ENCODE measurements around the gene CDHR3.

CDHR3 gene

DNA sequence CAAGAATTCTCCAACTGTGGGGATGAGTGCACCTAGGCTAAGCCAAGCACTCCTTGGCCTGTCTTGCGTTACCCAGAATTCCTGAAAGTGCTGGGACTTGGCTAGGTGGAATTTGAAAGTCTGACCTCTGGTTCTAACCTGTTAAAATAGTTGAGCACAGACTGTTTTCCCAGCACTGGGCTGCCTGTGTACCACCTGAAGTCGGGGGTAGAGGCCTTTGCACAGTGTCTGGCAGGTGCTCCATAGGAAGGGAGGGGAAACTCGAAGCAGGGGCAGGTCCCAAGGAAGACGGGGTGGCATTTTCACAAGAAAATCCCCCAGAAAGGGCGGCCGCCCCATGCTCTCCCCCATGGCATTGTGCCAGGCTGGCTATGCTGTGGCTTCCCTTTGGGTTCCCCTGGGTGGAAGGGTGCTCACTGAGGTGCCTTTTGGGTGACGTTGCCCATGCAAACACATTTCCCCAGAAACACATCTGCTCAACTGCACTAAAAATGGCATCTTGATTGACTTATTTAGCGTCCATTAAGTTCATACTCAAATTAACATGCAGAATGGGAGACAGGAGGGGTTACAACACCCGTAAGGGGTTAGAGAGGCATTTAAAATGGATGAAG, 86.2 kb downstream of the CDHR3 start:
- DNase-seq (ENCODE audit: low spot score), result no peak

DNA sequence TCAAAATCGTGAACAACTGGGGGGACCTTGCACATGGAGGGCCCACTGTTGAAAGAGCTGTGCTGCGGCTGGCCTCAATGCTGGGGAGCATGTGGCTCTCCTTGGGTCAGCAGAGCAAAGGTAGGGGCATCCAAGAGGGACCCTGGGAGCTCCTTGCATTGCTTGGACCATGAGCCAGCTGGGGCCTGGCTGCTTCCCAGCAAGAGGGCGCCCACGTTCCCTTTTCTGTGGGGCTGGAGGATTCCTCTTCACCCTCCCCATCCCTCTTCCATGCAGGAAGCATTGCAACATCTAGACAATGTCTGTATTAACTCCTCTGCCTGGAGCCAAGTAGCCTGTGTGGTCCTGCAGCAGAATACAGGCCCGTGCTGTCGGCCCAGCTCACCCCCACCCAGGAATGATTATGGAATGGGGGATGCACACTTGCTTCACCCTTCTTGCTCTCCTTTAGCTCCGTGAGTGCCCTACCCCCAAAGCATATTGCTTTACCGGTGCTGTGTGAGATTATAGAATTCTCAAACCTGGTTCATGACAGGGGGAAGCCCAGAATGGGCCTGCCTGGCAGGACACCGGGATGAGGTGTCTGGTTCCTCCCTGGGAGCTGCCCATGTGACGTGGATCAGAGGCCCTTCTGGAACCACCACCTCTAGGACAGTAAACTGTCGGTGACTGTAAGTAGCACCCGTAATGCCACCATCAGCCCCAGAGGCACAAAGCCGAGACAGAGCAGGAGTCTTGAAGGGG, 87.1 kb downstream of the CDHR3 start:
- DNase-seq (ENCODE audit: low spot score), result peak; percentile 88

DNA sequence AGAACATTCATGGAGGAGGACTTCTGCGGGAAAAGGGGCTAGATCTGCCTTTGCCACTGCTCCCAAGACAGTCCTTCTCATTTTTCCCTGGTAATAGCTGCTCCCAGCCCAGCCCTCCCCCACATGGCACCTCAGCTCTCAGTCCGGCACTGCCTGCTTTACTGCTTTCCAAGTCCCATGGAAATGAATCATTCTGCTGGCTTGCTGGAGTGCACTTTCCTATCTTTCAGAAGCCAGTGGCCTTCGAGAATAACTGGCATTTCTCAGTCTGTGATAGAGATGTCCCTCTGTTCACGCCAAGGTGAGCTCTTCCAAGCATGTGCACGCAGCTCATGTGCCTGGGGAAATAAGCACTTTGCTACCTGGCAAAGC, 87.7 kb downstream of the CDHR3 start:
- peak; percentile 82 for DNase-seq (ENCODE audit: low spot score)

DNA sequence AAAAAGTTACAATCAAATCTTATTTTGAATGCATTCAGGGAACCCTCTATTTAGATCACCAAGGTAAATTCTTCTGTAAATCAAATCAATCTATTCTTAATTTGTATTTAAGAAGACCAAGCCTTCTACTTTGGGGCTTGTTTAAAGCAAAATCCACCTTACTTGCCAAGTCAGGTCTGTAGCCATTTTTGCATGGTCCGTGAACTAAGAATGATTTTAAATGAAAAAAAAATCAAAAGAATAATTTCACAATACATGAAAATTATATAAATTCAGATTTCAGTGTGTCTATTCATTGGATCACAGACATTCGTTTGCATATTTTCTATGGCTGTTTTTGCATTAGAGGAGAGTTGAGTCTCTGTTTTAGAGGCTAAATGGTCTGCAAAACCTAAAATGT, 89.6 kb downstream of the CDHR3 start:
- no peak for DNase-seq (ENCODE audit: low spot score)

DNA sequence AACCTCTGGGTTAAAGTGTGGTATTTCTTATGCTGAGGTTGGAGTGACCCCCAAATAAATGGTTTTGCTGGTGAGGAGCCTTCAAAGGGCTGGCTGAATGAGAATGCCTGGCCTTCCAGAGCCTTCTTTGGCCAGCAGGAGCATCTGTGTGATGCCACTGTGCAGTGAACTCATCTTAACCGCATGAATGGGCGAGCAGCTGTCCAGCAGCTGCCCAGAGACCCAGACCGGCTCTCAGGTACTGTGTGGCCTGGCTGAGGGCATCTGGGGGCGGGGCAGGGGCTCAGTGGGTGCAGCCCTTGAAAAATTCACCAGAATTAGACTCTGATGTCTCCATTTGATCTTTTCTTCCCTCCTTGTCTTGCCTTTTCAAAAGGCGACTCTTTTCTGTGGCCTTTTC, 90.0 kb downstream of the CDHR3 start:
- DNase-seq (ENCODE audit: low spot score), result no peak

DNA sequence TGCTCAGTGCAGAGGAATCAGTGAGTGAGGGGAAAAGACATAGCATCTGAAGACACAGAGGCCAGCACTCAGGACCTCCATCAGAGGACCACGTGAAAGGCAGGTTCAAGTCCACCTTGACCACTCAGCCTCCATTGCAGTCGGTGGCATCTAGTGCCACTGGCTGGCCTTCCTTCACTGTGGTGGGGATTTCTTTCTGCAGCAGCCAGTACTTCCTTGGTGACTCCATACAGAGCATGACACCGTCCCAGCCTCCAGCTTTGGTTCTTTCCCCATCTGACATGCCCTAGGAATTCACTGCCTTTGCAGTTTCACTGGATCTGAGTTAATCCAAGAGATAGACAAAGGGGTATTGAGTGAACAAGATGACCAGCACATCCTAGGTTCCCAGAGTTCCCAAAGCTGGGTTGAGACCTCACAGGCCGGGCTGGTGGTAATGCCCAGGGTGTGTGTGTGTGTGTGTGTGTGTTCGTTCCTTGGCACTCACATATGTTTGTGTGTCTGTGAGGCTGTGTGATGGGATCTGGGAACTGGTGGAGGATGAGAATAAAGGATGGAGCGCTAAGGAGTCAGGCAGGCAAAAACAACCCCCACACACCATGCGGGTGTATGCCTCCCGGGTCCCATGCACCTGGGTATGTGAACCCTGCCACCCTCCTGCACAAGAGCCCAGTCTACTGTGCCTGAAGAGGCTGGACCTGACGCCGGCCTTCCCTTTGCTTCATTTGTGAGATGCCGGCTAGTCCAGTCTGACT, 91.3 kb downstream of the CDHR3 start:
- DNase-seq (ENCODE audit: low spot score), result no peak

DNA sequence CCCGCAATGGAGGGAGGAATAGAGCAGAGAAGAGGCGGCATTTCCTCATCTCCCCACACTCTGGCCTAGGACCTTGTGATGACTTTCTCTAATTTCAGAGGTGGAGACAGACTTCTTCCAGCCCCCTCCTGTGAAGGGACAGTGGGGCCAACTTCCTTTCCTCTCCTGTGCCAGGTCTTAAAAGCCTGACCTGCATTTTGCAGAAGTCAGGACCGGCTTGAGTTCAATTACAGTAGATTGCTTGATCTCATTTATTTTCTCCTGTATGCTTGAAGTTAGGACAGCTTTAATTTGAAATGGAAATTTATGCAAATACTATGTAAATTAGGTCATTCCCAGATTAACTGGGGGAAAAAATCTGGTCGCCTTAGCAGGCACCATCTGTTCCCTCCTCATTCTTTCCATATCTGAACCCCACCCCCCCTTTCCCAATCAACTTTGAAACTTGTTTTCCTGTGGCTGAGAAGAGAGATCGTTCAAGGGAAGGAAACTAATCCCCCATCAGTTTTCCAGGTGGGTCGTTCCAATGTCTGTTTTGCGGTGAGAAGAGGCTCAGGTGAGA, 92.0 kb downstream of the CDHR3 start:
- DNase-seq (ENCODE audit: low spot score), result no peak

DNA sequence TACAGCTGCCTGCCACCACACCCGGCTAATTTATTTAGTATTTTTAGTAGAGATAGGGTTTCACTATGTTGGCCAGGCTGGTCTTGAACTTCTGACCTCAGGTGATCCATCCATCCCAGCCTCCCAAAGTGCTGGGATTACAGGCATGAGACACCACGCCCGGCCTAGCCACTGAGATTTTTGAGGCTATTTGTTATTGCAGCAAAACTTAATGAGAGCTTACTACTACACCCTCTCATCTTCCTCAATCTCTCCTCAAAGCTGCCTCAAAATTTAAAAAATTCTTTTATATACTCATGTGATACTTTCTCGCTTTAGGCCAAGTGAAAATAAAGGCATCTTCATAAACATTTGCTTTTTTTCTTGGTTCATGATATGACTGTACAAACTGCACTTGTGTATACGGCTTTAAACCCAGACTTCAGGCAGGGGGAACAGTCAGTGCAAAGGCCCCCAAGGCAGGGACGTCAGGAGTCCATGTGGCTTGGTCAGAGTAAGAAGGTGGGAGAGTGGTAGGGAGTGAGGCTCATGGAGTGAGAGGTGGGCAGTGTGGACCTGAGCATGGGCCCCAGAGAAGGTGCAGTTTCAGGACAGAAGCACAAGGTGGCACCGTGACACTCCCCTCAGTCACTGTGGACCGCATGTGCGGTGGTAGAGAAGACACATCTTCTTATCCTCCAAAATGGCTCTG, 93.6 kb downstream of the CDHR3 start:
- peak; percentile 87 for DNase-seq (ENCODE audit: low spot score)

DNA sequence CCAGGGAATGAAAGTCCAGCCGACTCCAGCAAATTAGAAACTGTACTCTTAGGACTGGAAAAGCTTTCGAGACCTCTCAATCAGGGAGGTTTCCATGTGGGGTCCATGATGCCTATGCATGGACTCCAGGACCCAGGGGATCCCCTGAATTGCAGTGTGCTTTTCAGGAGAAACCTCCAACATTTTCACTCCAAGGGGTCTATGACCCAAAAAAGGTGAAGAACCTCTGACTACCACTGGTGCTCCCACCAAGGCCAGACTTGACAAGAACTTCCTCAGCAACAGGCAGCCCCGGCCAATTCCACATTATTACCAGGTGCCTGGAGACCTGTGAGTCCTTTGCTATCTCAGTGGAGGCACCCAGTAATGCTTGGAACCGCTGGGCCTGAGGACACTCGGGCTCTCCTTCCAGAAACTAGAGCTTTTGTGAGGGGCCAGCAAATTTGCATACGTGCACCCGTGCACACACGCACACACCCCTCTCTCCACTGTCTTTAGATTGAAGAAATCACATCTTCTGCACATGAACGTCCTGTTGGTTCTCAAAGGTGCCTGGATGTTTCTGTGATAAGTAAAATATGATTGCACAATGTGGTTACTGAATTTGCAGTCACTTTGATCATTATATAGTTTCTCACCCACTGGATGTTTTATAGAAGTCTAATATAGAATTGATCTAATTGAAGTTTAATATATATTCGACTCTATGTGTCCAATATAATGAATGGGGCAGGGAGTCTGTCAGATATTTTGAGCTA, 94.3 kb downstream of the CDHR3 start:
- no peak for DNase-seq (ENCODE audit: low spot score)

DNA sequence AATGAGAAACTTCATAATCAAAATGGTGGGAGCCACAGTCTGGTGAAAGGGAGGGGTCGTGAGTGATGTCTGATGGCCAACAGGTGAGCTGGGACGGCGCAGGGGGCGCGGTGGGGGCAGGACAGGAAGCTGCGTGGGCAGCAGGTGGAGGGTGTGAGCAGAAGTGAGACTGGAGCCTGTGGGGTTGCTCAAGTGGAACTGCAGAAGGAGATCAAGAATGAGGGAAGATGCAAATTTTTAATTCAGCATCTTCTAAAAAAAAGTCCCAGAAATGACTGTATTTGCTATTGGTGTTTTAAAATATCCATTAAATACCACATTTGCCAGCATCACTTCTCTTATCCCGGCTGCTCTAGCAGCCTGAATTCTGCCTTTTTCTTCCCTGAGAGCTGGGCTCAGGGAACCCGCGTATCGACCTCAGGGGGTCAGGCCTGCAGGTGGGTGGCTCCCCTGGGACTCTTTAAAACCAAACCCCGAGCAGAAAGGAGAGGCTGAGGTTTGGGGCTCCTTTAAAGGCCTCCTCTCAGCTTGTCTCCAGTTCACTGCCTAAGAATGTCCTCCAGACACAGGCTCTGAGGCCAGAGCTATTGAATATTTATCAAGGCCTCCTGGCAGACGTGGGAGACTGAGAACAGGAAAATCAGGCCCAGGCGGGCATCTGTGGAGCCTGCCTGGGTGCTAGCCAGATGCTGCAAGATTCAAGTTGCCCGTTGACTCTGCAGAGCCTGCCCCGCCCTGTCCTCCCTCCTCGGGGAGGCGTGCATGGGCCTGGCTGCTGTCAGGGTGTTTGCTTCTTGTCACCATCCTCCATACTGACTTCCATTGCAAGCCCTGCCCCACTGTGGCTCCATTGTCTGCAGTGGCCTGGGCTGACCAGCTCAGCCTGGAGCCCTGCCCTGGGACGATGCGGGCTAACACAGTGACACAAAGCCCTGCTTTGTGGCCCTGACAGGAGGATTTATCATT, 95.2 kb downstream of the CDHR3 start:
- DNase-seq (ENCODE audit: low spot score), result no peak

DNA sequence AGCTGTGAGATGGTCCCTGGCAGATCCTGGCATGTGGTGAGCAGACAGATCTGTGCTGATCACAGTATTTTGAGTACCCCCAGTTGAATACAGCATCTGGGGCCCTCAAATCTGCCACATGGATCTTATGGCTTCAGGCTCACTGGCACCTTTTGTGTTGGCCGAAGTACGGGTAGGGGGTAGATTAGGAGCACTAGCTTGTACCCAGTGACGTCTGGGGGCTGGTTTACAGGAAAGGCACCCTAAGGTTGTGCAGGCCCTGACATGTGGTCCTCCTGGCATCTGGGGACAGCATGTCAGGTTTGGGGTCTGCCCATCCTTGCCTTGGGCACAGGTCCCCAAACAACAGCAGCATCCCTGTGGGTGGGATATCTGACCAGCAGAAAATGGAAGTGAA, 95.9 kb downstream of the CDHR3 start:
- DNase-seq (ENCODE audit: low spot score), result no peak

DNA sequence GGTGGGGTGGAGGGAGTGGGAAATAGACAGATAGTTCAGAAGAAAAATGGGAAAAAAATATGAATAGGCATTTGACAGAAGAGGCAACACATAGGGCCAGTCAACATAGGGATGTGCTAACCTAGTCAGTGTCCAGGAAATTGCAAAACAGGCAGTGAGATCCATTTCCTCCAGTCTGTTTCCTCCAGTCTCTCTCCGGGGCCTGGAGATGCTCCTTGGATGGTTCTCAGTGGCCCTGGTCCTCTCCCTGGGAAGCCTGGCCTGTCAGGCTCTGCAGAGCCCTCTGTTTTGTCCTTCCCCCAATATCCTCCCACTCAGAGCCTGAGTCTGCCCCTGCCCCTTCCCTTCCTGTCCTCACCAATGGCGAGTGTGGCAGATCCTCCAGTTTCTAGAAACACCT, 96.5 kb downstream of the CDHR3 start:
- DNase-seq (ENCODE audit: low spot score), result no peak

DNA sequence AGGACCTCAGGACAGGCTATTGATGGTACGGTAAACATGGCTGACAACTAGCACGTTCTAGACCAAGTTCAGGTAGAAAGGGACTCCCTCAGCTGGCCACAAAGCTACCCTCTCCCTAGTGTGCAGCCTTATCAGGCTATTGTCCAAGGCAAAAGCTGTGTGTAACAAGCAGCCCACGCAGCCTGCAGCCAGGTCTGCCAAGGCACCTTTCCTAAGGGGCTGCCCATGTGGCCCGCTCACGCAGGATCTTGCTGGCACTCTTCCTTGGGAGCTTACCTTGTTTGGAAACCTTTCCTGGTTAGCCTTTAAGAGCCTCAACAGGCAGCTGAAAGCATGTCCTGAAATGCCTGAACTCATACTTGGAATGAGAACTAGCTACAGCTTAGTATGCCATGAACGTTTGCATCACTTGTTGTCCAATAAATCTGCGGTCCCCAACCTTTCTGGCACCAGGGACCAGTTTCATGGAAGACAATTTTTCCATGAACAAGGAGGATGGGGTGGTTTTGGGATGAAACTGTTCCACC, 97.4 kb downstream of the CDHR3 start:
- DNase-seq (ENCODE audit: low spot score), result no peak

DNA sequence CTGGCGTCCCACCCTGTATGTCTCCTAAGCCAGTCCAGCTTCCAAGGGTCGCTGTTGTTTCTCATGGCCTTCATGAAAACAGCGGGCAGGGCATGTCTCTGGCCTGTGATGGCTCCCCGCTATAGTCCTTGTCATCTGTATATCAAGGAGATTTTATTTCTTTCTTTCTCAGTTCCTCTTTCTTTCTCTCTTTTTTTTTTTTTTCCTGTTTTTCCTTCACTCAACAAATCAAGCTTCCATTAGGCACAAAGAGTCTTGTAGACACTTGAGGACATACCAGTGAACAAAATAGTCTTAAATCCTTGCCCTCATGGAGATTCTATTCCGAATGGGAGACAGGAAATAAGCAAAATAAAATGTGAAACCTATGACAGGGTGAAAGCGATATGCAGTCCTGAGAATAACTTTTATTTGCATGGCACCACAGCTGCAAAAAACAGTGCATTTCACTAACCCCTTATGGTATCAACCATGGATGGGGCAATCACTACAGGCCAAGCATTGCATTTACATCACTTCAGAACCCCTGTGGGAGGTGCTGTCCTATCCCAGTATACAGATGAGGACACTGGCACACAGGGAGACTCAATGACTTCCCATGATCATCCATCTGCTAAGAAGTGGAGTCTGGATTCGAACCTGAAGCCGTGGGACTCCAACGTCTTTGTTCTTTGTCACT, 98.4 kb downstream of the CDHR3 start:
- no peak for DNase-seq (ENCODE audit: low spot score)

DNA sequence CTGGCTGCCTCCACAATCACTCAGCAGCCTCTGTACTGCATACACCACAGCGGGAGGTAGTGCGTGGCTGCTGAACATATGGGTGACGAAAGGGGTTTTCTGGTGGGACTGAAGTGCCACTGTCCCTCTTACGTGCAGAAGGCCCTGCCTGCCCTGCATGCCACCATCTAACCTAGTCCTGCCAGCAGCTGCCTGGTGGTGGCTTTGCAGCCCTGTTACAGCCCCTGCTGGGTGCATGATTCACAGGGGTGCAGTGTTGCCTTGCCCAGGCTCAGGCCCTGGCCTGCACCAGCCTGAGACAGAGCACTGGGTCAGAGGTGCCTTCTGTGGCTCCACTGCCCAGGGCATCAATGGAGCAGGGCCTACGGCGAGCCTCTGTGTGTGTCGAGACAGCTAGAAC, 98.9 kb downstream of the CDHR3 start:
- no peak for DNase-seq (ENCODE audit: low spot score)

DNA sequence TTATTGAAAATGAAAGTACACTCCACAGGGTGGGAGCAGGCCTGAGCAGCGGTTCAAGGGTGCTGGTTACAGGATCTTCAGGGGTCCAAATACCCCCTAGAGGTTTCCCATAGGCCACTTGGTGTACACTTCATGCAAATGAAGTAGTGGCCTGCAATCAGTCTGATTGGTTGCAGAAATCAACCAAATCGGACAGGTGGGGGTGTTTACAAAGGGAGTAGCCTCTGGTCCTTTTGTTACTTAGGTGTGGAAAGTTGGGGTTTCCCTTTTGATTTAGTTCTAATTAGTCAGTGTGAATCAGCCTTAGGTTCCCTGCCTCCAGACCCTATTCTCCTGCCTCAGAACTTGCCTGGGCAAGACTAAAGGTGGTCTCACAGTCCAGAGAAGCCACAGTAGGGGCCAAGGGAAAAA, 99.5 kb downstream of the CDHR3 start:
- no peak for DNase-seq (ENCODE audit: low spot score)

DNA sequence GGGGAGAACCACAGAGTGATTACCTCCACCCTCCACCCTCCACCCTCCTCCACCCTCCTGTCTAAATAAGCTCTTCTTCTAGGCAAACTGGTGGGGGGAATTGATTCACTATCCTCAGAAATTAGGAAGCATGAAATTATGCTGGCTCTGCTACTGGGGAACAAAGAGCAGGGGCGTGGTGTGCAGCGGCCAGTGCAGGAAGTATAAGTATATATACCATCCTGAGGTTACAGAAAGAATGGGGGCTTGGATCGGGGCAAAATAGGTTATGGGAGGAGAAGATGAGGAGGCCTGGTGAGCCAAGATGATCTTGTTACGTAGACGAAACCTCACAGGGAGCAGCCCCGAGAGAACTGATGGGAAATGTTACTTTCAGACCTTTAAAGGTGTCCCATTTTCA, 100.0 kb downstream of the CDHR3 start:
- no peak for DNase-seq (ENCODE audit: low spot score)

DNA sequence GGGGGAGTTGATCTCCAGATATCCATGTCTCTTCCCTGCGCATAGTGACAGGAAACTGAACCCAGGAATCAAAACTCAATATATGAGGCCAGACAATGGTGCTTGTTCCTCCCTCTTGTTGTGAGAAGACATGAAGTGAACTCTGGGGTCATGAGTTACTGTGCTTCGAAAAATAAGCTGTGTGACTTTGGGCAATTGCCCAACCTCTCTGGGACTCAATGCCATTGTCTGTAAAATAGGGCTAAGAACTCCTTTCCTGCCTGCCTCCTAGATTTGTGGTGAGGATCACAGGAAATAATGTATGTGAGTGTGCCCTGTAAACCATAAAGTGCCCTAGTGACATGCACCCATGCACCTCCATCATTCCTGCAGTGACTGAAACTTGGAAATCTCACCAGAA, 100.6 kb downstream of the CDHR3 start:
- no peak for DNase-seq (ENCODE audit: low spot score)

DNA sequence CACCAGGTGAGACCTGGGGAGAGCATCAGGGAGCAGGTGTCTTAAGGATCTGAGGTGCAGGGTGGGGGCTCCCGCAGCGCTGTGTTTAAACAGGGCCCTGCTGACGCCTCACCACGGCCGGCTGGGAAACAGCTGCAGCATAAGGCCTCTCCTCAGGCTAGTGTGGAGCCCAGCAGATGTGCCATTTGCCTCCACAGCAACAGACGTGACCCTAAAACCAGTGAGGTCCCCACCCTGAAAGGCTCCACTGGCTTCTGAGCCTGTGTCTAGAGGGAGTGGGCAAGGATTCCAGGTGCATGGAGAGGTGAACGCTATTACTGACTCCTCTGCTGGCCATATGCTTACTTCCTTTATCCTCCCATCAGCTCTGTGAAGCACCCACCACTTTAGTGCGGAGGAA, 101.3 kb downstream of the CDHR3 start:
- no peak for DNase-seq (ENCODE audit: low spot score)
